ENCODE results near the gene SSUH2.

The SSUH2 gene

GRCh38 chr3:8639659-8640000 is 5.0 kb downstream of the SSUH2 start:
- DNase-seq: no peak

GRCh38 chr3:8638994-8639658 is 5.5 kb downstream of the SSUH2 start:
- DNase-seq: no peak

GRCh38 chr3:8637348-8637747 is 7.2 kb downstream of the SSUH2 start:
- DNase-seq: no peak

- DNase-seq: no peak
Observed at GRCh38 chr3:8635631-8636030, 9.0 kb downstream of the SSUH2 start.

- no peak for DNase-seq
Observed at GRCh38 chr3:8635125-8635524, 9.5 kb downstream of the SSUH2 start.

GRCh38 chr3:8632402-8633237 is 12.0 kb downstream of the SSUH2 start:
- DNase-seq: no peak

GRCh38 chr3:8631661-8632060 is 12.9 kb downstream of the SSUH2 start:
- no peak for DNase-seq

GRCh38 chr3:8629151-8630021 is 15.2 kb downstream of the SSUH2 start:
- DNase-seq: peak; percentile 89

GRCh38 chr3:8627949-8628348 is 16.6 kb downstream of the SSUH2 start:
- DNase-seq: no peak

GRCh38 chr3:8627201-8627940 is 17.2 kb downstream of the SSUH2 start:
- no peak for DNase-seq

GRCh38 chr3:8625991-8626390 is 18.6 kb downstream of the SSUH2 start:
- peak; percentile 58 for DNase-seq

- DNase-seq: peak; percentile 53
Observed at GRCh38 chr3:8624612-8625011, 20.0 kb downstream of the SSUH2 start.

- peak; percentile 57 for DNase-seq
Observed at GRCh38 chr3:8623741-8624140, 20.9 kb downstream of the SSUH2 start.

- peak; percentile 80 for DNase-seq
Observed at GRCh38 chr3:8622873-8623691, 21.5 kb downstream of the SSUH2 start.

GRCh38 chr3:8621872-8622271 is 22.7 kb downstream of the SSUH2 start:
- DNase-seq: no peak

GRCh38 chr3:8621141-8621540 is 23.5 kb downstream of the SSUH2 start:
- DNase-seq: no peak

- no peak for DNase-seq
Observed at GRCh38 chr3:8619548-8619947, 25.1 kb downstream of the SSUH2 start.

- peak; percentile 27 for DNase-seq
Observed at GRCh38 chr3:8618950-8619349, 25.6 kb downstream of the SSUH2 start.

GRCh38 chr3:8617921-8618320 is 26.7 kb downstream of the SSUH2 start:
- DNase-seq: peak; percentile 44

GRCh38 chr3:8610951-8611350 is 33.6 kb downstream of the SSUH2 start:
- peak; percentile 42 for DNase-seq

- DNase-seq: no peak
Observed at GRCh38 chr3:8608791-8609467, 35.7 kb downstream of the SSUH2 start.
